HepG2 (cell line): ENCODE data around the gene TUT7. TPM values are rescaled to one million over a fixed set of nuclear protein-coding genes. Genes with fewer than 3 reads are reported as not detected.

Source experiments
- BRCA1 ChIP-seq: sonication (generic); formaldehyde crosslinking; IDR thresholded peaks from 2 replicates; pipeline ENCODE4 v1.4.0; 2020; ENCODE audit warnings: missing genetic modification reagents
- GRHL1 ChIP-seq: sonication (generic); formaldehyde crosslinking; conservative IDR thresholded peaks from 2 replicates; pipeline ENCODE4 v1.8.0; 2022; ENCODE audit warnings: missing genetic modification reagents
- HHEX ChIP-seq: IDR thresholded peaks from 2 replicates; pipeline ENCODE4 v1.6.1; 2016; ENCODE audit warnings: control low read depth
- KDM5A ChIP-seq: fragments of 200-600 bp; sonication (generic); IDR thresholded peaks from 2 replicates; pipeline ENCODE4 v1.7.0; 2018; ENCODE audit warnings: antibody characterized with exemption, mild to moderate bottlenecking, low read length, borderline replicate concordance
- MLX ChIP-seq: IDR thresholded peaks from 2 replicates; pipeline ENCODE4 v1.6.1; 2016
- SSRP1 ChIP-seq: IDR thresholded peaks from 2 replicates; pipeline ENCODE4 v1.6.1; 2016; ENCODE audit warnings: control low read depth
- UBTF ChIP-seq: sonication (generic); formaldehyde crosslinking; IDR thresholded peaks from 2 replicates; pipeline ENCODE4 v1.4.0; 2020; ENCODE audit warnings: mild to moderate bottlenecking, missing genetic modification reagents
- ZBTB34 ChIP-seq: sonication (generic); formaldehyde crosslinking; IDR thresholded peaks from 2 replicates; pipeline ENCODE4 v1.8.0; 2022; ENCODE audit warnings: mild to moderate bottlenecking, missing genetic modification reagents
- ZNF343 ChIP-seq: sonication (generic); formaldehyde crosslinking; IDR thresholded peaks from 2 replicates; pipeline ENCODE4 v1.4.0; 2020; ENCODE audit warnings: mild to moderate bottlenecking, missing genetic modification reagents
- ZNF367 ChIP-seq: sonication (generic); formaldehyde crosslinking; IDR thresholded peaks from 2 replicates; pipeline ENCODE4 v1.4.0; 2020; ENCODE audit warnings: missing genetic modification reagents, borderline replicate concordance
- ZNF552 ChIP-seq: sonication (generic); formaldehyde crosslinking; IDR thresholded peaks from 2 replicates; pipeline ENCODE4 v1.9.0; 2022; ENCODE audit warnings: missing genetic modification reagents, mild to moderate bottlenecking, borderline replicate concordance
- ZNF687 ChIP-seq: sonication (generic); formaldehyde crosslinking; IDR thresholded peaks from 2 replicates; pipeline ENCODE4 v1.5.1; 2020; ENCODE audit warnings: mild to moderate bottlenecking, missing genetic modification reagents, moderate library complexity
- ZNF777 ChIP-seq: sonication (generic); formaldehyde crosslinking; IDR thresholded peaks from 2 replicates; pipeline ENCODE4 v1.4.0; 2020; ENCODE audit warnings: missing genetic modification reagents
- polyA plus RNA-seq, 8 experiments: library from polyadenylated mRNA; depleted of rRNA in 3 of 8; stranded (reverse) in 7 of 8; unstranded in 1 of 8; fragments of >200 nt; fragmentation: Illumina TruSeq in 4 of 8; extraction: Trizol in 4 of 8; gene quantifications; 2 replicates each; pipeline versions ENCODE4 v1.2.1 to v1.2.3, GENCODE V29; 2011 to 2016; ENCODE audit warnings: low read depth in 4 of 8, missing spikeins in 1 of 8, mixed read lengths in 1 of 8; ENCODE audit not compliant: insufficient read depth in 1 of 8
- total RNA-seq, 5 experiments: library from RNA; depleted of rRNA; stranded (reverse); fragments of >200 nt; fragmentation: Illumina TruSeq; extraction: Trizol; gene quantifications; 2 replicates each; pipeline ENCODE4 v1.2.3, GENCODE V29; 2016; ENCODE audit warnings: low read depth in 1 of 5

The TUT7 gene
- total and polyA plus RNA-seq, 2 of the 13 experiments (the other 11 are each of a cell fraction or from before 2014, with no cell fraction given) = 12.0 to 19.4 TPM

GRCh38 chr9:86354818-86355309 lies 654 bp upstream of the TUT7 start (continued):
- TF ChIP-seq SSRP1 (no peak), ZBTB34 (CRISPR knock-in tag) (no peak), ZNF687 (CRISPR knock-in tag) (peak; percentile 61), GRHL1 (CRISPR knock-in tag) (no peak), ZNF777 (CRISPR knock-in tag) (peak; percentile 38; the same call in 1 of the 2 replicates), ZNF343 (CRISPR knock-in tag) (no peak), ZNF367 (CRISPR knock-in tag) (no peak), KDM5A (no peak), ZNF552 (no peak), UBTF (CRISPR knock-in tag) (peak; percentile 11; the same call in 1 of the 2 replicates), HHEX (CRISPR knock-in tag) (no peak), MLX (no peak), BRCA1 (no peak)
